NCI-H2081 (cell line): ENCODE data around the gene SLC12A5.

Experiments
- DNase-seq, 2 experiments: peaks; one replicate each; lab custom pipeline; 2025; lab: John Stamatoyannopoulos, UW

Gene SLC12A5

DNA sequence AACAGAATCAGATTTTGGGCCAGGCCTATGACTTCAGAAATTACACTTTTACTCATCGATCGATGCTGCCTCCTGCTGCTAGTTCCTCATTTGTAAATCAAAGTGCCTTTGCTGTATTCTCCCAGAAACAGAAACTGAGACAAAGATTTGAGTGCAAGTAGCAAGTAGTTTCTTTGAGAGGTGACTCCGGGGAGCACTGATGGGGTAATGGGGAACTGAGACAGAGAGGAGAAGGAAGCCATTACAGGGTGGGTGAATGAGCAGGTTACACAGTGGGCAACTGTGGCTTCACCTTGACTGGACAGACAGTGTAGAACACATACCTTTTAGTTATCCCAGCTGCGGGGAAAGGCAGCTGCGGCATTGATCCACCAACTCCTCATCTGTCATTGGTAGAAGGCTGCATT, 79.4 kb downstream of the SLC12A5 start:
- no peak for DNase-seq

DNA sequence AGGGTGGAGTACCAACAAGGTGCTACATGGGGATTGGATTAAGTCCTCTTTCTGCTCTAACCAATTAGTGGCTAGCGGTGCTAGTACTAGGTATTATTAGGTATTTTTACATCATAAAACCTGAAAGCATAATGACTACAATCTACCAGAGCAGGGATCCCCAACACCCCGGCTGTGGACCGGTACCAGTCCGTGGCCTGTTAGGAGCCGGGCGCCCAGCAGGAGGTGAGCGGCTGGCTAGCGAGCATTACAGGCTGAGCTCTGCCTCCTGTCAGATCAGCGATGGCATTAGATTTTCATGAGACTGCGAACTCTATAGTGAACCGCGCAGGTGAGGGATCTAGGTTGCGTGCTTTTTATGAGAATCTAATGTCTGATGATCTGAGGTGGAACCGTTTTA, 80.0 kb downstream of the SLC12A5 start:
- DNase-seq: no peak
